H9 (cell line): ENCODE data around the gene MESP1. TPM values are rescaled to one million over a fixed set of nuclear protein-coding genes. Genes with fewer than 3 reads are reported as not detected.

ENCODE experiments used
- DNase-seq: peaks from one replicate; pipeline ENCODE4 v3.0.0-alpha.2; 2017
- H2AFZ ChIP-seq: one replicate; pipeline ENCODE4 v1.6.1; 2013; ENCODE audit warnings: mild to moderate bottlenecking, low read length, control low read depth, moderate library complexity
- H2AK5ac ChIP-seq: 2 replicates; pipeline ENCODE4 v1.6.1; 2013; ENCODE audit warnings: low read length, control low read depth, mixed read lengths; ENCODE audit not compliant: insufficient read length
- H2BK120ac ChIP-seq: one replicate; pipeline ENCODE4 v1.6.1; 2013; ENCODE audit warnings: low read depth, mild to moderate bottlenecking, low read length, control low read depth, inconsistent platforms; ENCODE audit not compliant: poor library complexity, severe bottlenecking
- H2BK12ac ChIP-seq: 2 replicates; pipeline ENCODE4 v1.6.1; 2013; ENCODE audit warnings: low read length, control low read depth, mixed read lengths, low read depth; ENCODE audit not compliant: insufficient read length
- H2BK15ac ChIP-seq: 2 replicates; pipeline ENCODE4 v1.6.1; 2013; ENCODE audit warnings: low read depth, low read length, control low read depth
- H2BK20ac ChIP-seq: one replicate; pipeline ENCODE4 v1.6.1; 2013; ENCODE audit warnings: low read depth, mild to moderate bottlenecking, low read length, control low read depth, inconsistent platforms; ENCODE audit not compliant: poor library complexity, severe bottlenecking
- H2BK5ac ChIP-seq: 2 replicates; pipeline ENCODE4 v1.6.1; 2013; ENCODE audit warnings: low read length, control low read depth, mixed read lengths; ENCODE audit not compliant: insufficient read length
- H3K14ac ChIP-seq: 2 replicates; pipeline ENCODE4 v1.6.1; 2013; ENCODE audit warnings: low read length, control low read depth; ENCODE audit not compliant: insufficient read depth
- H3K18ac ChIP-seq: 2 replicates; pipeline ENCODE4 v1.6.1; 2013; ENCODE audit warnings: low read depth, mild to moderate bottlenecking, mixed read lengths, low read length, control low read depth; ENCODE audit not compliant: insufficient read length
- H3K23ac ChIP-seq: 2 replicates; pipeline ENCODE4 v1.6.1; 2013; ENCODE audit warnings: low read length, control low read depth, mixed read lengths, low read depth; ENCODE audit not compliant: insufficient read length
- H3K23me2 ChIP-seq: 2 replicates; pipeline ENCODE4 v1.6.1; 2013; ENCODE audit warnings: low read depth, mild to moderate bottlenecking, mixed read lengths, low read length, control low read depth; ENCODE audit not compliant: insufficient read length, poor library complexity, severe bottlenecking
- H3K27ac ChIP-seq: 2 replicates; pipeline ENCODE4 v1.5.1; 2013; ENCODE audit warnings: low read length, control low read depth, mixed read lengths, low read depth; ENCODE audit not compliant: insufficient read length
- H3K27me3 ChIP-seq: 2 replicates; pipeline ENCODE4 v1.6.1; 2013; ENCODE audit warnings: low read length, control low read depth, inconsistent platforms; ENCODE audit not compliant: insufficient read depth
- H3K4ac ChIP-seq: 2 replicates; pipeline ENCODE4 v1.6.1; 2013; ENCODE audit warnings: low read depth, mild to moderate bottlenecking, control low read depth, inconsistent platforms, low read length, moderate library complexity
- H3K4me1 ChIP-seq: 2 replicates; pipeline ENCODE4 v1.6.1; 2013; ENCODE audit warnings: low read length, control low read depth, inconsistent platforms; ENCODE audit not compliant: insufficient read depth
- H3K4me2 ChIP-seq: 2 replicates; pipeline ENCODE4 v1.6.1; 2013; ENCODE audit warnings: low read length, control low read depth, mixed read lengths; ENCODE audit not compliant: insufficient read length, insufficient read depth
- H3K56ac ChIP-seq: 2 replicates; pipeline ENCODE4 v1.6.1; 2013; ENCODE audit warnings: low read depth, mild to moderate bottlenecking, mixed read lengths, low read length, control low read depth; ENCODE audit not compliant: insufficient read length
- H3K79me1 ChIP-seq: 2 replicates; pipeline ENCODE4 v1.6.1; 2013; ENCODE audit warnings: low read depth, mild to moderate bottlenecking, moderate library complexity, low read length, control low read depth, inconsistent platforms; ENCODE audit not compliant: insufficient read depth, poor library complexity, severe bottlenecking
- H3K79me2 ChIP-seq: 2 replicates; pipeline ENCODE4 v1.6.1; 2013; ENCODE audit warnings: low read length, control low read depth, inconsistent platforms; ENCODE audit not compliant: insufficient read depth
- H3K9ac ChIP-seq: 2 replicates; pipeline ENCODE4 v1.6.1; 2013; ENCODE audit warnings: low read length, control low read depth, mixed read lengths; ENCODE audit not compliant: insufficient read length; ENCODE audit errors: extremely low read depth
- H3K9me3 ChIP-seq: one replicate; pipeline ENCODE4 v1.6.1; 2013; ENCODE audit warnings: low read depth, low read length, inconsistent platforms; ENCODE audit not compliant: control insufficient read depth
- H3T11ph ChIP-seq: one replicate; pipeline ENCODE4 v1.6.1; 2013; ENCODE audit warnings: mild to moderate bottlenecking, low read length, control low read depth, inconsistent platforms
- H4K20me1 ChIP-seq: one replicate; pipeline ENCODE4 v1.6.1; 2013; ENCODE audit not compliant: control insufficient read depth, insufficient read length, insufficient read depth
- H4K5ac ChIP-seq: 2 replicates; pipeline ENCODE4 v1.6.1; 2013; ENCODE audit warnings: low read depth, mild to moderate bottlenecking, mixed read lengths, low read length, control low read depth; ENCODE audit not compliant: insufficient read length
- H4K8ac ChIP-seq: replicated peaks from 2 replicates; pipeline ENCODE4 v1.6.1; 2013; ENCODE audit warnings: low read length, control low read depth, mixed read lengths, low read depth; ENCODE audit not compliant: insufficient read length
- H4K91ac ChIP-seq: 2 replicates; pipeline ENCODE4 v1.6.1; 2013; ENCODE audit warnings: low read depth, mild to moderate bottlenecking, moderate library complexity, mixed read lengths, low read length, control low read depth; ENCODE audit not compliant: insufficient read length
- H3K27ac Mint-ChIP-seq, 3 experiments: 2 replicates in 2 of 3; 3 replicates in 1 of 3; pipeline ENCODE4 v1.8.0; 2020 to 2021; ENCODE audit warnings: mixed read lengths in 3 of 3, mild to moderate bottlenecking in 1 of 3, moderate library complexity in 1 of 3
- H3K27me3 Mint-ChIP-seq: 2 replicates; pipeline ENCODE4 v1.8.0; 2021; ENCODE audit warnings: low read depth, mild to moderate bottlenecking, moderate library complexity, mixed read lengths
- H3K36me3 Mint-ChIP-seq, 3 experiments: 2 replicates in 2 of 3; 3 replicates in 1 of 3; pipeline ENCODE4 v1.8.0; 2020 to 2021; ENCODE audit warnings: low read depth in 3 of 3, mixed read lengths in 3 of 3; ENCODE audit not compliant: insufficient read depth in 1 of 3
- H3K4me1 Mint-ChIP-seq, 2 experiments: 2 replicates each; pipeline ENCODE4 v1.8.0; 2020; ENCODE audit warnings: mixed read lengths in 2 of 2
- H3K4me3 Mint-ChIP-seq, 2 experiments: 2 replicates in 1 of 2; 3 replicates in 1 of 2; pipeline ENCODE4 v1.8.0; 2020 to 2021; ENCODE audit warnings: mild to moderate bottlenecking in 2 of 2, mixed read lengths in 2 of 2, moderate library complexity in 1 of 2
- H3K9me3 Mint-ChIP-seq, 2 experiments: 2 replicates in 1 of 2; 3 replicates in 1 of 2; pipeline ENCODE4 v1.8.0; 2020; ENCODE audit warnings: mild to moderate bottlenecking in 2 of 2, mixed read lengths in 2 of 2, moderate library complexity in 1 of 2
- WGBS: extraction: QIAGEN DNeasy Blood & Tissue Kit; methylation state at CpG from one replicate; pipeline ENCODE4 v1.1.7; 2013; ENCODE audit warnings: missing lambda C conversion rate, low lambda C conversion rate, mixed read lengths; ENCODE audit not compliant: insufficient read length; ENCODE audit errors: extremely low coverage; 5-methylcytosine and 5-hydroxymethylcytosine counted together
- total RNA-seq: library from RNA; stranded (reverse); gene quantifications from 2 replicates; pipeline ENCODE4 v1.2.1, GENCODE V29; 2021
- TF ChIP-seq, protein P1 (sequence below): fragments of 200-600 bp; sonication (generic); conservative IDR thresholded peaks from 3 replicates; pipeline ENCODE4 v1.8.0; 2021; ENCODE audit warnings: antibody characterized with exemption, mild to moderate bottlenecking

MESP1 gene
- total RNA-seq, 1 experiment from 2014 or later: not detected

DNA sequence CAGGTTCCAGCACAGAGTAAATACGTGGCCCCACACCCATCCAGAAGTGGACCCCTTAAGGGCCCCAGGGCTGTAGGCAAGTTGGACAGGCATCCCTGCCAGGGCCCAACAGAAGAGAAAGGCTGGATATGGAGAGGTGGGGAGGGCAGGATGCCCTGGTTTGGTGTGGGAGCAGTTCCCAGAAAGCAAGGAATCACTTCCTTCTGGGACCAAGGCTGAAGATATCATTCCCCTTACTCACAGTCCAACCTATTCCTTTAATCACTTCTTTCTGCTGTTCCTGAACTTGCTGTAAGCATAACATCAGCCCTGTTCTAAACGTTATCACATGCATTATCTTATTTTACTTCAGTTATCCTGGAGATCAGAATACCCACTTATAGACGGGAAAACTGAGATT lies 19.0 kb upstream of the MESP1 start:
- no peak overlapping the region for H3K4me2 ChIP-seq
- Mint-ChIP-seq H3K27me3 (peaks cover 12% of the 10 kb centered on the region), H3K27ac (no peak overlapping the region), H3K36me3 (no peaks in the 10 kb centered on the region), H3K4me1 (no peaks in the 10 kb centered on the region), H3K4me3 (no peak overlapping the region), H3K9me3 (no peaks in the 10 kb centered on the region)
- TF ChIP-seq, protein P1, sequence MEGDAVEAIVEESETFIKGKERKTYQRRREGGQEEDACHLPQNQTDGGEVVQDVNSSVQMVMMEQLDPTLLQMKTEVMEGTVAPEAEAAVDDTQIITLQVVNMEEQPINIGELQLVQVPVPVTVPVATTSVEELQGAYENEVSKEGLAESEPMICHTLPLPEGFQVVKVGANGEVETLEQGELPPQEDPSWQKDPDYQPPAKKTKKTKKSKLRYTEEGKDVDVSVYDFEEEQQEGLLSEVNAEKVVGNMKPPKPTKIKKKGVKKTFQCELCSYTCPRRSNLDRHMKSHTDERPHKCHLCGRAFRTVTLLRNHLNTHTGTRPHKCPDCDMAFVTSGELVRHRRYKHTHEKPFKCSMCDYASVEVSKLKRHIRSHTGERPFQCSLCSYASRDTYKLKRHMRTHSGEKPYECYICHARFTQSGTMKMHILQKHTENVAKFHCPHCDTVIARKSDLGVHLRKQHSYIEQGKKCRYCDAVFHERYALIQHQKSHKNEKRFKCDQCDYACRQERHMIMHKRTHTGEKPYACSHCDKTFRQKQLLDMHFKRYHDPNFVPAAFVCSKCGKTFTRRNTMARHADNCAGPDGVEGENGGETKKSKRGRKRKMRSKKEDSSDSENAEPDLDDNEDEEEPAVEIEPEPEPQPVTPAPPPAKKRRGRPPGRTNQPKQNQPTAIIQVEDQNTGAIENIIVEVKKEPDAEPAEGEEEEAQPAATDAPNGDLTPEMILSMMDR: no peak
- no peaks in the 10 kb centered on the region for H4K20me1 ChIP-seq
- H3K4ac ChIP-seq: no peak overlapping the region
- H2BK12ac ChIP-seq: no peak overlapping the region
- H3K79me1 ChIP-seq: no peaks in the 10 kb centered on the region
- H3K27ac ChIP-seq: no peak overlapping the region
- H2BK15ac ChIP-seq: no peak overlapping the region
- no peaks in the 10 kb centered on the region for H3K4me1 ChIP-seq
- no peak overlapping the region for H2BK120ac ChIP-seq
- no peak overlapping the region for H3T11ph ChIP-seq
- no peak for DNase-seq
- no peak overlapping the region for H3K14ac ChIP-seq
- H2BK20ac ChIP-seq: no peak overlapping the region
- no peak overlapping the region for H3K9ac ChIP-seq
- H3K18ac ChIP-seq: no peak overlapping the region
- no peak overlapping the region for H3K56ac ChIP-seq
- H2BK5ac ChIP-seq: no peak overlapping the region
- no peaks in the 10 kb centered on the region for H3K27me3 ChIP-seq
- H2AK5ac ChIP-seq: no peak overlapping the region
- no peak overlapping the region for H4K8ac ChIP-seq
- no peak overlapping the region for H2AFZ ChIP-seq
- no peak overlapping the region for H4K5ac ChIP-seq
- H4K91ac ChIP-seq: no peak overlapping the region
- no CpG with 5 or more reads among the region's 3 CpGs for WGBS
- no peaks in the 10 kb centered on the region for H3K9me3 ChIP-seq
- H3K23me2 ChIP-seq: no peaks in the 10 kb centered on the region
- no peaks in the 10 kb centered on the region for H3K79me2 ChIP-seq
- H3K23ac ChIP-seq: no peak overlapping the region
